ENCODE measurements around the gene CD2AP.
A peak's percentile ranks its signal among the peaks of the same experiment; 100 is the strongest.
"Not testable (repeated sequence)": the region's sequence is repeated elsewhere in the genome, so short reads cannot be mapped to it uniquely, and the experiment has no call there.

CD2AP gene

DNA sequence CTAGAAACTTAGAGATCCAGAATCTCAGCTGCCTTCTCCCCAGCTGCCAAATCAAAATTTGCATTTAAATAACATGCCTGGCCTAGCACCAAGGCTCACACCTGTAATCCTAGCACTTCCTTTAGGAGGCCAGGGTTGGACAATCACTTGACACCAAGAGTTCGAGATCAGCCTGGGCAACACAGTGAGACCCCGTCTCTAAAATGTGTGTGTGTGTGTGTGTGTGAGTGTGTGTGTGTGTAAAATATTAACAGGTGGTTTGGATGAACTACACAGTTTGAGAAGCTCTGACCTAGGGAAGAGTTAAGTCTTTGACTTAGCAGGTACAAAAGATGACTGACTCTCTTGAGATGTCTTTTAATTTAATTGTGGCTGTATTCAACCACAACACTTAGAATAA lies 20.2 kb upstream of the CD2AP start:
- DNase-seq, result no peak

DNA sequence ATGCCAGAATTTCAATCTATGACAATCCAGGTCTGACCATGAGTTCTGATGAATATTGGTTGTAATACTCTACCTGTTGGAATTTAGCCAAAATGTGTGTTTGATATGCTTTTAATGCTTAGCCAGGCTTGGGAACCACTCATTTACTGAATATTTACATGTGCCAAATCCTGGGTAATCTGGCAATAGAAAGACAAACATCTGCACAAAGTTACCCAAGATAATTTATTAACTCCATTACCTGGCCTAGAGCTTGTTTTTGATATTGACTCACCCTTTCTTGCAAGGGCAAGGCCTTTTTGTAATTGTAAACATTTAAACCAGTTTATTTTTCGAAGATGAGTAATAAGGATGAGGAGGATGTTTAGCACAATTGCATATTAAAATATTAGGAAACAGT lies 13.5 kb upstream of the CD2AP start:
- no peak for DNase-seq

GRCh38 chr6:47465117-47465516 lies 12.5 kb upstream of the CD2AP start:
- no peak for DNase-seq

GRCh38 chr6:47471911-47472310 lies 5.7 kb upstream of the CD2AP start:
- no peak for DNase-seq

DNA sequence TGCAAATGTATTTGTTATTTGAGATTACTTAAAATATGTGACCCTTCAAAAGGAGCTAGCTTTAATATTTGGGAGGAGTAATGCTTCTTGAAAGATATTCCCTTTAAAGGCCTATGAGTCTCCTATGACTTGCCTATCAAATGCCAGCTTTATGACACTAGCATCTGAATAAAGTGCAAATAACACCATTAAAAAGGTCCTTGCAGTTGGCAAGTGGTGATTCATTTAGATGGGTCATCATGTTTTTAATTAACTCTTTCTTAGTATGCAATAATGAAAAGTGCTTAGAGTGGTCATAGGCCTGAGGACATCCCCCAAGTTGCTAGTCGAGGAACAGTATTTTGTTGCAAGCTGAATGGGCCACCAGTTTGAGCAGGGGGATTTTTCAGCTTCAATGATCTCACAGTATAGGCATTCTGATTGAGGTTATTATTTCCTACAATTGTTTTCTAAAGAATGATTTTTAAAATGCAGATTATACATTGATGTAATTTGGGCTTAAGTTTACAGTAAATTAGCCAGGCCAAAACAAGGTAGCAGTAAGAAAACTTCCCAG lies 3.7 kb upstream of the CD2AP start:
- no peak for DNase-seq

DNA sequence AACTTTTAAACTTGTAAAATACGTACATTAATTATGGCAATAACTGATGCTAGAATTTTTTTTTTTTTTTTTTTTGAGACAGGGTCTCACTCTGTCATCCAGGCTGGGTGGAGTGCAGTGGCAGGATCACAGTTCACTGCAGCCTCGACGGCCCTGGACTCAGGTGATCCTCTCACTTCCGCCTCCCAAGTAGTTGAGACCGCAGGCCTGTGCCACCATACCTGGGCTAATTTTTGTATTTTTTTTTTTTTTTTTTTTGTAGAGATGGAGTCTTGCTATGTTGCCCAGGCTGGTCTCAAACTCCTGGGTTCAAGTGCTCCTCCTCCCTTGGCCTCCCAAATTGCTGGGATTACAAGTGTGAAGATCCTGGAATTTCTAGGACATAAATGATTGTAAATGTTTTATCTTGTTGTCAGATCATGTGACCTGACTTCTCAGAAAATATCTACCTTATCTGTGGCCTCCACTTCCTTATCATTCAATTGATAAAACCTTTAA lies 2.2 kb upstream of the CD2AP start:
- DNase-seq, result no peak

DNA sequence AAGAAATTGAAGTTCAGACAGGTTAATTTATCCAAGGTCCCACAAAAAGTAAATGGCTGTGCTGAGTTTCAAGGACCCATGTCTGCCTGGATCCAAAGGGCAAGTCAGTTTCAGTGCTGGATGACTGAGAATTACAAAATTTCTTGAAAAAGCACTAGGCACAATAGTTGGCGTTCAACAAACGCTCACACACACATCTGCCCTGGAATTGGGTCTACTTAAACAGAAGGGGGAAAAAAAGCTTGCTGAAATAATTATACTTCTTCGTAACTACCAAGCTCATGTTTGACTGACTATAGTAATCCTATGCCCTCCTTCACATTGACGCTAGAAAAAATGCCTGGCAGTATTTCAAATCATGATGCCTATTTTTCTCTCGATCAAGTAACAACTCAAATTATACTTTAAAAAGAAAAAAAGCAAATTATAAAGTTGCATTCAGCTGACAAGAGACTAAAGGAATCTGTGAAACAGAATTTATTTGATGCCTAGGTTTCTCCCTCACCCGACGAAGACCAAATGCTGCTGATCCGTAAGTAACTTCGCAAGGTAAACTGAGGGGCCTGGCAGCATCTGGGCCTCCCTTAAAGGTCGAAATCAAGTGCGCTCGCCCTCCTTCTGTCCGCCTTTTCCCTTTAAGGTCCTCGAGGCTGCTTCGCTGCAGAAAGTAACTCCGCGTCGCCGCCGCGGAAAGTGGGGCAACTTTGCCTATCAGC lies 650 bp upstream of the CD2AP start:
- no peak for DNase-seq

DNA sequence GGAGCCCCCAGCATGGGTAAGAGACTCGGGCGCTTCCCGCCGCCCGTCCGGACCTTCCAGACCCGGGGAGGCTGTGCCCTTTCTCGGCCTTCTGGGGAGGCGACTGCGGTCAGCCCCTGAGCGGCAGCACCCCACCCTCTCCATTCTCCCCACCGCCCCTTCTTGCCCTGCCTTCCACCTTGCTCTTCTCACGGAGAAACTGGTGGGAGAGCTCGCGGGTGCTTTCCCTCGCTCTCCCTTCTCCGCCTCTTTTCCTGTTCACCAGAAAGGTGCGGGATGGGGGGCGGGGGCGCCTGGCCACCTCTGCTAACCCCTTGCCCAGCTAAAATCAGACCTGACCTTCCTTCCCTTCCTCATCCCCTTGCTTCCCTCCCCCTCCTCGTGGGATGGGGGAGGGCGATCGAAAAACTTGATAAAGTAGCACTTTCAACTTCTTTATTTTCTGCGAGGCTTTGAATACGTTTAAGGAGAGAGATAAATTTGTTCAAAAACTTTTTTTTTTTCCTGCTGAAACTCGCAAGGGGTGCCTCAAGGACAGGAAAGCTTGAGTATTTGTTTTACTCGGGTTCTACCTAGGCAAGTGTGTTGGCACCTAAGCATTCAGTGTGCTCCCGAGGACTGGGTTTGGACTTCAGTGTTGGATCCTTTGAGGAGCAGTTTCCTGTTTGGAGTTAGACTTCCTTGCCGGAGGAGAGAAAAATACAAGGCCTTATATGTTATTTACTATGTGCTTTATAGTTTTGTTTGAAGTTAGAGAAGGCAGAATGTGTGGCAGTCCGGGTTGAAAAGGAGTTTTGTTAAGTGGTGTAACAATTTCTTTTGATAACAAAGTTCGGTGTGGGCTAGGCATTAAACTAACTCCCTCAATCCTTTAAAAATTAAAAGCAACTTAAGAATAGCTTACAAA lies 897 bp downstream of the CD2AP start:
- peak; percentile 27 for DNase-seq

GRCh38 chr6:47479140-47479508 lies 1.5 kb downstream of the CD2AP start:
- no peak for DNase-seq

DNA sequence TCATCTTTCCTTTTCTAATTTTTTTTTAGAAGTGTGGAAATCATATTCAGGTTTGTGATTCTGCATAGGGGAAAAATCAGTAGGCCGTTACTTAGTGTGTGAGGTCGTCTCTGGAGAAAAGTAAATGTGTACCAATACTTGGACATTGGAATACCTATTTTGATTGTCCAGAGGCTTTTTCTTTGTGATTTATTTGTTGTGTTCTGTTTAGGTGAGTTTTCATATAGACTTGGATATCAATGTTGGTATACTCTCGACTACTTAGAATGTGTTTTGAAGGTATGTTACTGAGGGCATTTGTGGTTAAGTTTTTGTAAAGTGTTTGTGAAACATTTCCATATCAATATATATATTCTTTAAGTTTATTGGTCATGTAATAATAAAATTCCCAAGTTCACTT lies 2.3 kb downstream of the CD2AP start:
- no peak for DNase-seq

GRCh38 chr6:47481213-47481612 lies 3.6 kb downstream of the CD2AP start:
- not testable (repeated sequence) for DNase-seq

- no peak for DNase-seq
These were observed 4.2 kb downstream of the CD2AP start for GRCh38 chr6:47481806-47482205.

GRCh38 chr6:47483516-47483852 lies 5.9 kb downstream of the CD2AP start:
- DNase-seq, result no peak

- peak; percentile 40 for DNase-seq
These were observed 6.4 kb downstream of the CD2AP start for GRCh38 chr6:47483853-47484546.

DNA sequence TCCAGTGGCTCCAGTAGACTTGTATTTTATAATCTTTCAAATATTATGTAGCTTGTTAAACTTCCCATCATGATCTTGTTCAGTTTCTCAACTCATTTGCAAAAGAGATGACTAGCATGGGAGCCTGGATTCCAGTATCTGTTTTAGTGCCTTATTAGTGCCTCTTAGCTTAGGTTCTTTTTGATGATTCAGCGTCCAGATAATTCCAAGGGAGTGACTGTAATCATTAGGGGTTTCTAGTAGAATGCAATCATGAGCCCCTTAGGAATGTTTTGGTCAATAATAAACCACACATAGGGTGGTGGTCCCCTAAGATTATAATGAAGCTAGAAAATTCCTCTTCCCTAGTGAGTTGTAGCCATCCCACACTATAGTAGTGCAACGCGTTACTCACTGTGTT lies 7.0 kb downstream of the CD2AP start:
- peak; percentile 96 for DNase-seq

- no peak for DNase-seq
These were observed 7.5 kb downstream of the CD2AP start for GRCh38 chr6:47485083-47485482.

DNA sequence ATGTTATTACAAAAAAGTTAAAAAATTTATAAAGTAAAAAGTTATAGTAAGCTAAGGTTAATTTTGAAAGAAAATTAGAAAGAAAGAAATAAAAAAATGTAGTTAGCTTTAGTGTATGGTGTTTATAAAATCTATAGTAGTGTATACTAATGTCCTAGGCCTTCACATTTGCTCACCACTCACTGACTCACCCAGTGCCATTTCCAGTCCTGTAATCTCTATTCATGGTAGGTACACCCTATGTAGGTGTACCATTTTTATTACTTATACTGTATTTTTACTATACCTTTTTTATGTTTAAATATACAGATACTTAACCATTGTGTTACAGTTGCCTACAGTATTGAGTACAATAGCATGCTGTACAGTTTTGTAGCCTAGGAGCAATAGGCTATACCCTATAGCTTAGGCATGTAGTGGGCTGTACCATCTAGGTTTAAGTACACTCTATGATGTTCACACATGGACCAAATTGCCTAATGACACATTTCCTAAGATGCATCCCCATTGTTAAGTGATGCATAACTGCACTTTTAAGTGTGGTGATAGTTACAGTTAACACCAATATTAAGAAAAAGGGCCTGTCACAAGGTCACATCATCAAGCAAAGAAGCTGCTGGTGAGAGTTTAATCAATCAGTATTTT lies 8.0 kb downstream of the CD2AP start:
- DNase-seq, result no peak

DNA sequence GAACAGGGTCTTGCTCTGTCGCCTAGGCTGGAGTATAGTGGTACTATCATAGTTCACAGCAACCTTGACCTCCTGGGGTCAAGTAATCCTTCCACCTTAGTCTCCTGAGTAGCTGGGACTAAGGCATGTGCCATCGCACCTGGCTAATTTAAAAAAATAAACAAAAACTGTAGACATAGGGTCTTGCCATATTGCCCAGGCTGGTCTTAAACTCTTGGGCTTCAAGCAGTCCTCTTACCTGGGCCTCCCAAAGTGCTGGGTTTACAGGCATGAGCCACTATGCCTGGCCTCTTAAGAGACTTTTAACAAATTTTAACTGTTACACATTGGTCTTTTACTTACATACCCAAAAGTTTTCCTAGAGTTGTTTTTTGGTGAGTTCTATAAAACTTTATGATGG lies 12.4 kb downstream of the CD2AP start:
- no peak for DNase-seq

DNA sequence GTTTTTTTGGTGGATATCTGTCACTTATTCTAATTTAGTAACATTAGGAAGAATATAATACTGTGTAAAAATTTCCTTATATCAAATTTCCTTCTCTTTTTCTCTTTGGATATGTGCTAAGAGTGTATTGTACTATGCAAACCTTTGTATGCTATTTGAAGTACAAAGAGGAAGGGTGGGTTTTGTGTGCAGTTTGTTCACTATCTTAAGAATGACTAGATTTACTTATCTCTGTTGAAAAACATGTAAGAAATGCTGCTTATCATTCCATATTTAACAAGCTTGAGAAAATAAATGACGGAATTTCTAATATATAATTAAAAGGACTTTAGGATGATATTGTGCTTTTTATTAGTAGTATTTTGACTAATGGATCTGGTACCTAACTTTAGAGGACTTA lies 13.1 kb downstream of the CD2AP start:
- no peak for DNase-seq

DNA sequence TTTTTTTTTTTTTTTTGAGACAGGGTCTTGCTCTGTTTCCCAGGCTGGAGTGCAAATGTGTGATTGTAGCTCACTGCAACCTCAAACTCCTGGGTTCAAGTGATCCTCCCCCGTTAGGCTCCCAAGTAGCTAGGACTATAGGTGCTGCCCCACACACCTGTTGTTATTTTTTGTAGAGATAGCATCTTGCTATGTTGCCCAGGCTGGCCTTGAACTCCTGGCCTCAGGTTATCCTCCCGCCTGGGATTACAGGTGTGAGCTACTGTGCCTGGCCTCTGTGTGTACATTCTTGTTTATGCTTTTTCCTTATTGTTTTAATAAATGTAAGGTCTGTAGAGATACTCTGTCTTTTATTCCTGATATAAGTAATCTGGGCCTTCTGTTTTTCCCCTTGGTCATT lies 14.8 kb downstream of the CD2AP start:
- DNase-seq, result no peak

DNA sequence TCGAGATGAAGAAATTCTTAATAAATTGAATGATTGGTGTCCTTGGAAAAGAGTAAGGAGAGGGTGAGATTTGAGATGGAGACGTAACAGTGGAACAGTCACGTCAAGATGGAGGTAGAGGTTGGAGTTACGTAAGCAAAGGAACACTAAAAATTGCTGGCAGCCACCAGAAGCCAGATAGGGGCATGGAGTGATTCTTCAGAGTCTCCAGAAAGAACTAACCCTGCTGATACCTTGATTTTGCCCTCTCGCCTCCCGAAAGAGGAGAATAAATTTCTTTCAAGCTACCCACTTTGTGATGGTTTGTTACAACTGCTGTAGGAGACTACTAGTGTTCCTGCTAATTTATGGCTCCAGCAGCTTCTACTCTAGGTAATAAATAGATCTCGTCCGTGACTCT lies 17.6 kb downstream of the CD2AP start:
- DNase-seq, result no peak

DNA sequence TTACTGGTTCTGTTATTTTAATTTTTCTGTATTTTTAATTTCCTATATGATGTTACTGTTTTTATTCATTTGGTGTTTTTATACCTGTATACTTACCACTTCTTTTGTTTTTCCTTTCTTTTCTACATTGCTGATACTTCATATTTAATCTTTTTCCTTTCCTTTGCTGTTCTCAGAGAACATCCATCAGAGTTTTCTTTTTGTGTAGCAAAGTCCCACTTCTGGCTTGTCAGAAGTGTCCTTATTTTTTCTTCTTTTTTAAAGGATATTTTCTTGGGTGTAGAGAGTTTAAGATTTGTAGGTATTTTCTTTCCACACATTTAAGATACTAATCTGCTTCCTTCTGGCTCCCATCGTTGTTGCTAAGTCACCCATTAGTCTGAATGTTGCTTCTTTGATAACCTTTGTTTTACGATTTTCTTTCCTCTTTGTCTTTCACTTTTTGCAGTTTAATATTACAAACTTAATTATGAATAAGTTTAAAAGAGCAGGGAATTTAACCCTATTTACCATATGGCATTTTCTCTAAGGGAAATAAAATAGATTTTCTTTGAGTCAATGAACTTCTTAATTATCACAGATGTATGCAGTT lies 18.5 kb downstream of the CD2AP start:
- no peak for DNase-seq
